Endothelial cell (in vitro differentiated cells): Measurements from ENCODE around the gene CPAMD8. TPM values are rescaled to one million over a fixed set of nuclear protein-coding genes. Genes with fewer than 3 reads are reported as not detected.
"Not testable (repeated sequence)": the region's sequence is repeated elsewhere in the genome, so short reads cannot be mapped to it uniquely, and the experiment has no call there.

Source experiments
- DNase-seq: peaks from one replicate; pipeline ENCODE4 v3.0.0; 2021; ENCODE audit warnings: low spot score
- H3K27ac Mint-ChIP-seq: one replicate; pipeline ENCODE4 v1.8.0; 2021; ENCODE audit warnings: mixed read lengths, inconsistent platforms; ENCODE audit not compliant: unreplicated experiment
- H3K27me3 Mint-ChIP-seq: one replicate; pipeline ENCODE4 v1.8.0; 2021; ENCODE audit warnings: mild to moderate bottlenecking, moderate library complexity, mixed read lengths, inconsistent platforms; ENCODE audit not compliant: unreplicated experiment
- H3K36me3 Mint-ChIP-seq: one replicate; pipeline ENCODE4 v1.8.0; 2021; ENCODE audit warnings: mild to moderate bottlenecking, low read depth, mixed read lengths, inconsistent platforms; ENCODE audit not compliant: unreplicated experiment
- H3K4me1 Mint-ChIP-seq: one replicate; pipeline ENCODE4 v1.8.0; 2021; ENCODE audit warnings: mild to moderate bottlenecking, mixed read lengths, inconsistent platforms; ENCODE audit not compliant: unreplicated experiment
- H3K4me3 Mint-ChIP-seq: one replicate; pipeline ENCODE4 v1.8.0; 2021; ENCODE audit warnings: mild to moderate bottlenecking, mixed read lengths, inconsistent platforms; ENCODE audit not compliant: unreplicated experiment
- H3K9me3 Mint-ChIP-seq: one replicate; pipeline ENCODE4 v1.8.0; 2021; ENCODE audit warnings: mixed read lengths, inconsistent platforms; ENCODE audit not compliant: unreplicated experiment
- CTCF ChIP-seq: fragments of 200-600 bp; sonication (generic); IDR thresholded peaks from one replicate; pipeline ENCODE4 v1.5.0; 2021; ENCODE audit warnings: antibody characterized with exemption; ENCODE audit not compliant: unreplicated experiment
- total RNA-seq: library from RNA; stranded (reverse); fragmentation: NEBNext Ultra II Directional; extraction: Animal tissue kit (Norgen Biotek cat#: 25700); gene quantifications from one replicate; pipeline ENCODE4 v1.2.1, GENCODE V29; 2021; ENCODE audit not compliant: unreplicated experiment

CPAMD8 gene
- total RNA-seq, 1 donor from 2014 or later: 4.8 TPM

GRCh38 chr19:16944626-16945363, 81.8 kb downstream of the CPAMD8 start:
- Mint-ChIP-seq H3K36me3 (peaks cover 10% of the 10 kb centered on the region), H3K4me3 (no peak overlapping the region), H3K4me1 (peaks cover 3% of the 10 kb centered on the region), H3K9me3 (no peaks in the 10 kb centered on the region), H3K27ac (no peak overlapping the region), H3K27me3 (peaks cover 4% of the 10 kb centered on the region)
- DNase-seq: no peak
- TF ChIP-seq CTCF: no peak

- Mint-ChIP-seq H3K27ac (no peak overlapping the region), H3K27me3 (peaks cover 4% of the 10 kb centered on the region), H3K36me3 (peaks cover 10% of the 10 kb centered on the region), H3K9me3 (no peaks in the 10 kb centered on the region), H3K4me3 (no peak overlapping the region), H3K4me1 (no peaks in the 10 kb centered on the region)
- no peak for DNase-seq
- TF ChIP-seq CTCF: no peak
Measured at GRCh38 chr19:16943942-16944625, 82.5 kb downstream of the CPAMD8 start.

- H3K27ac Mint-ChIP-seq: not testable (repeated sequence)
Measured at GRCh38 chr19:16943090-16943489, 83.5 kb downstream of the CPAMD8 start.

GRCh38 chr19:16942583-16942982, 84.0 kb downstream of the CPAMD8 start:
- no peak overlapping the region for H3K27ac Mint-ChIP-seq
- DNase-seq: no peak
- H3K4me1 Mint-ChIP-seq: no peaks in the 10 kb centered on the region
- no peaks in the 10 kb centered on the region for H3K9me3 Mint-ChIP-seq
- peaks cover 10% of the 10 kb centered on the region for H3K36me3 Mint-ChIP-seq
- TF ChIP-seq CTCF: no peak
- H3K27me3 Mint-ChIP-seq: peaks cover 4% of the 10 kb centered on the region
- H3K4me3 Mint-ChIP-seq: no peak overlapping the region

More at GRCh38 chr19:16943090-16943489, 83.5 kb downstream of the CPAMD8 start:
- not testable (repeated sequence) for H3K4me1 Mint-ChIP-seq, H3K36me3 Mint-ChIP-seq, H3K9me3 Mint-ChIP-seq, H3K4me3 Mint-ChIP-seq, H3K27me3 Mint-ChIP-seq, DNase-seq

- TF ChIP-seq CTCF: no peak
- H3K36me3 Mint-ChIP-seq: peaks cover 2% of the 10 kb centered on the region
- H3K4me3 Mint-ChIP-seq: no peak overlapping the region
- H3K9me3 Mint-ChIP-seq: no peaks in the 10 kb centered on the region
- H3K4me1 Mint-ChIP-seq: no peaks in the 10 kb centered on the region
- no peak for DNase-seq
- H3K27me3 Mint-ChIP-seq: no peaks in the 10 kb centered on the region
- no peak overlapping the region for H3K27ac Mint-ChIP-seq
Measured at GRCh38 chr19:16940626-16941025, 86.0 kb downstream of the CPAMD8 start.

GRCh38 chr19:16940063-16940462, 86.5 kb downstream of the CPAMD8 start:
- not testable (repeated sequence) for H3K4me1 Mint-ChIP-seq, H3K9me3 Mint-ChIP-seq, H3K27me3 Mint-ChIP-seq, H3K36me3 Mint-ChIP-seq, H3K27ac Mint-ChIP-seq, H3K4me3 Mint-ChIP-seq, DNase-seq
